ENCODE results near the gene RANBP1.

RANBP1 gene

DNA sequence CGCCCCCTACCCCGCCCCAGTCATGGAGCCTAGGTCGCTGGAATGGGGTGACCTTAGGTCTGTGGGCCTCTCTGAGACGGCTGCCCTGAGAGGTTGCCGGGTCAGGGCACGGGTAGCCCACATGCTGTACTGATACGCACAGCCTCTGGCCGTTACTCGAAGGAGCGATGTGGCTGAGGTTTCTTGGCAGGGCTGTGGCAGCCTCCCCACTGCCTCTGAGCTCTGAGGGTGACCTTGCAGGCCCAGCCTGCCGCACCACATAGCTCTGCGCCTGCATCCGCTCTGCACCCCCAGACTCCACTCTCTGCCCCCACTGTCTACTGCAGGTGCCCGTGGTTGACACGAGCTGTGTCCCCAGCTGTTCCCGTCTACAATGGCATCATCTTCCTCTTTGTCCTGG is 23.0 kb downstream of the RANBP1 start:
- H3K4me1 ChIP-seq (ENCODE audit: insufficient read depth, low read length, poor library complexity, severe bottlenecking) = peaks cover 9% of the 10 kb centered on the region
- no peaks in the 10 kb centered on the region; the same call in 1 of the 2 replicates for H3K36me3 ChIP-seq (ENCODE audit: insufficient read depth, low read length)
- TF ChIP-seq, protein P1, sequence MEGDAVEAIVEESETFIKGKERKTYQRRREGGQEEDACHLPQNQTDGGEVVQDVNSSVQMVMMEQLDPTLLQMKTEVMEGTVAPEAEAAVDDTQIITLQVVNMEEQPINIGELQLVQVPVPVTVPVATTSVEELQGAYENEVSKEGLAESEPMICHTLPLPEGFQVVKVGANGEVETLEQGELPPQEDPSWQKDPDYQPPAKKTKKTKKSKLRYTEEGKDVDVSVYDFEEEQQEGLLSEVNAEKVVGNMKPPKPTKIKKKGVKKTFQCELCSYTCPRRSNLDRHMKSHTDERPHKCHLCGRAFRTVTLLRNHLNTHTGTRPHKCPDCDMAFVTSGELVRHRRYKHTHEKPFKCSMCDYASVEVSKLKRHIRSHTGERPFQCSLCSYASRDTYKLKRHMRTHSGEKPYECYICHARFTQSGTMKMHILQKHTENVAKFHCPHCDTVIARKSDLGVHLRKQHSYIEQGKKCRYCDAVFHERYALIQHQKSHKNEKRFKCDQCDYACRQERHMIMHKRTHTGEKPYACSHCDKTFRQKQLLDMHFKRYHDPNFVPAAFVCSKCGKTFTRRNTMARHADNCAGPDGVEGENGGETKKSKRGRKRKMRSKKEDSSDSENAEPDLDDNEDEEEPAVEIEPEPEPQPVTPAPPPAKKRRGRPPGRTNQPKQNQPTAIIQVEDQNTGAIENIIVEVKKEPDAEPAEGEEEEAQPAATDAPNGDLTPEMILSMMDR (conservative IDR thresholded peaks at IDR 0.05; ENCODE audit: low read length) = no peak
- no peak for TF ChIP-seq EZH2phosphoT487 (IDR thresholded peaks at IDR 0.05; ENCODE audit: borderline replicate concordance)
- H3K4me3 ChIP-seq (ENCODE audit: low read length, poor library complexity, severe bottlenecking) = no peak overlapping the region
- no peak overlapping the region for H3K4me2 ChIP-seq (ENCODE audit: low read depth, low read length, poor library complexity, severe bottlenecking)
- H3K79me2 ChIP-seq (ENCODE audit: insufficient read depth, low read length) = peaks cover 31% of the 10 kb centered on the region; the same call in 1 of the 2 replicates
- no peaks in the 10 kb centered on the region for H3K9me3 ChIP-seq (ENCODE audit: insufficient read depth, low read depth, low read length)
- no peaks in the 10 kb centered on the region for H3K9me2 ChIP-seq (replicated peaks; ENCODE audit: low read depth, low read length)
- no peaks in the 10 kb centered on the region for H3K27me3 ChIP-seq (ENCODE audit: insufficient read depth, low read length, poor library complexity, severe bottlenecking)
- H2AFZ ChIP-seq (ENCODE audit: low read length) = no peak overlapping the region
- no peak overlapping the region for H3K9ac ChIP-seq (ENCODE audit: low read depth, low read length, poor library complexity, severe bottlenecking)
- H4K20me1 ChIP-seq (ENCODE audit: insufficient read depth, low read length, poor library complexity, severe bottlenecking) = peaks cover 5% of the 10 kb centered on the region
- no peaks in the 10 kb centered on the region for H3F3A ChIP-seq (ENCODE audit: low read depth)

DNA sequence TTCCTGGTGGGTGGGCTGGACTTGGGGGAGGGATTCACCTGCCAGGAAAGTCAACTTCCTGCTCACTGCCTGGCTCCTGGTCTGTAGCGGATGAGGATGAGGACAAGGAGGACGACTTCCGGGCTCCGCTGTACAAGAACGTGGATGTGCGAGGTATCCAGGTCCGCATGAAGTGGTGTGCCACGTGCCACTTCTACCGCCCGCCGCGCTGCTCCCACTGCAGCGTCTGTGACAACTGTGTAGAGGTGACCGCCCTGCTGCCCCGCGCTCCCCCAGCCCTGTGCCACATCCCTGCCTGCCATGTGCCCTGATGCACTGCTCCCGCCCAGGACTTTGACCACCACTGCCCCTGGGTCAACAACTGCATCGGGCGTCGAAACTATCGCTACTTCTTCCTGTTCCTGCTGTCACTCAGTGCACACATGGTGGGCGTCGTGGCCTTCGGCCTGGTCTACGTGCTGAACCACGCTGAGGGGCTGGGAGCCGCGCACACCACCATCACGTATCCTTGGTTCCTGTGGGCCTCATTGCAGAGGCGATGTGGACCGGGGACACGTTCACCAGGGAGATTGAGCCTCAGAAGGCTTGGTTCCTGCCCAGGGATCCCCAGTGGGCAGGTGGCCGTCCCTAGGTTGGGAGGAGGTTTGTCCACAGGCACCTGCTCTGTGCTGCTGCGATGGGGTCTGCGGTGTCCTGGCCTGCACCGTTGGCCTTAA is 23.6 kb downstream of the RANBP1 start:
- TF ChIP-seq, protein P1 (conservative IDR thresholded peaks at IDR 0.05; ENCODE audit: low read length) = no peak
- no peak for TF ChIP-seq EZH2phosphoT487 (IDR thresholded peaks at IDR 0.05; ENCODE audit: borderline replicate concordance)
- Histone ChIP-seq H3K4me2 (ENCODE audit: low read depth, low read length, poor library complexity, severe bottlenecking) (no peak overlapping the region), H3K79me2 (ENCODE audit: insufficient read depth, low read length) (peaks cover 25% of the 10 kb centered on the region; the same call in 1 of the 2 replicates), H3K9me3 (ENCODE audit: insufficient read depth, low read depth, low read length) (no peaks in the 10 kb centered on the region), H3K9ac (ENCODE audit: low read depth, low read length, poor library complexity, severe bottlenecking) (no peak overlapping the region), H3K9me2 (replicated peaks; ENCODE audit: low read depth, low read length) (no peaks in the 10 kb centered on the region), H3K27me3 (ENCODE audit: insufficient read depth, low read length, poor library complexity, severe bottlenecking) (no peaks in the 10 kb centered on the region), H3K4me3 (ENCODE audit: low read length, poor library complexity, severe bottlenecking) (no peak overlapping the region), H3F3A (ENCODE audit: low read depth) (no peaks in the 10 kb centered on the region), H3K36me3 (ENCODE audit: insufficient read depth, low read length) (no peaks in the 10 kb centered on the region; the same call in 1 of the 2 replicates), H3K4me1 (ENCODE audit: insufficient read depth, low read length, poor library complexity, severe bottlenecking) (peaks cover 3% of the 10 kb centered on the region), H2AFZ (ENCODE audit: low read length) (no peak overlapping the region), H4K20me1 (ENCODE audit: insufficient read depth, low read length, poor library complexity, severe bottlenecking) (peaks cover 5% of the 10 kb centered on the region)

- Histone ChIP-seq H3K79me2 (ENCODE audit: insufficient read depth, low read length) (peaks cover 20% of the 10 kb centered on the region; the same call in 1 of the 2 replicates), H3K4me2 (ENCODE audit: low read depth, low read length, poor library complexity, severe bottlenecking) (no peak overlapping the region), H3K9me2 (replicated peaks; ENCODE audit: low read depth, low read length) (no peaks in the 10 kb centered on the region), H3F3A (ENCODE audit: low read depth) (no peaks in the 10 kb centered on the region), H3K36me3 (ENCODE audit: insufficient read depth, low read length) (no peaks in the 10 kb centered on the region; the same call in 1 of the 2 replicates), H3K4me1 (ENCODE audit: insufficient read depth, low read length, poor library complexity, severe bottlenecking) (peaks cover 3% of the 10 kb centered on the region), H3K4me3 (ENCODE audit: low read length, poor library complexity, severe bottlenecking) (no peak overlapping the region), H2AFZ (ENCODE audit: low read length) (no peak overlapping the region), H3K9me3 (ENCODE audit: insufficient read depth, low read depth, low read length) (no peaks in the 10 kb centered on the region), H3K27me3 (ENCODE audit: insufficient read depth, low read length, poor library complexity, severe bottlenecking) (no peaks in the 10 kb centered on the region), H3K9ac (ENCODE audit: low read depth, low read length, poor library complexity, severe bottlenecking) (no peak overlapping the region), H4K20me1 (ENCODE audit: insufficient read depth, low read length, poor library complexity, severe bottlenecking) (peaks cover 5% of the 10 kb centered on the region)
- TF ChIP-seq EZH2phosphoT487 (IDR thresholded peaks at IDR 0.05; ENCODE audit: borderline replicate concordance) = no peak
- TF ChIP-seq, protein P1 (conservative IDR thresholded peaks at IDR 0.05; ENCODE audit: low read length) = no peak
Measured at GRCh38 chr22:20140107-20140445, 24.2 kb downstream of the RANBP1 start.
